Medulla oblongata (tissue), 1 donor: Measurements from ENCODE around the gene HOMER3.

Experiments
- DNase-seq: peaks from one replicate; pipeline ENCODE4 v3.0.0-alpha.2; 2015; ENCODE audit errors: extremely low spot score

The HOMER3 gene

DNA sequence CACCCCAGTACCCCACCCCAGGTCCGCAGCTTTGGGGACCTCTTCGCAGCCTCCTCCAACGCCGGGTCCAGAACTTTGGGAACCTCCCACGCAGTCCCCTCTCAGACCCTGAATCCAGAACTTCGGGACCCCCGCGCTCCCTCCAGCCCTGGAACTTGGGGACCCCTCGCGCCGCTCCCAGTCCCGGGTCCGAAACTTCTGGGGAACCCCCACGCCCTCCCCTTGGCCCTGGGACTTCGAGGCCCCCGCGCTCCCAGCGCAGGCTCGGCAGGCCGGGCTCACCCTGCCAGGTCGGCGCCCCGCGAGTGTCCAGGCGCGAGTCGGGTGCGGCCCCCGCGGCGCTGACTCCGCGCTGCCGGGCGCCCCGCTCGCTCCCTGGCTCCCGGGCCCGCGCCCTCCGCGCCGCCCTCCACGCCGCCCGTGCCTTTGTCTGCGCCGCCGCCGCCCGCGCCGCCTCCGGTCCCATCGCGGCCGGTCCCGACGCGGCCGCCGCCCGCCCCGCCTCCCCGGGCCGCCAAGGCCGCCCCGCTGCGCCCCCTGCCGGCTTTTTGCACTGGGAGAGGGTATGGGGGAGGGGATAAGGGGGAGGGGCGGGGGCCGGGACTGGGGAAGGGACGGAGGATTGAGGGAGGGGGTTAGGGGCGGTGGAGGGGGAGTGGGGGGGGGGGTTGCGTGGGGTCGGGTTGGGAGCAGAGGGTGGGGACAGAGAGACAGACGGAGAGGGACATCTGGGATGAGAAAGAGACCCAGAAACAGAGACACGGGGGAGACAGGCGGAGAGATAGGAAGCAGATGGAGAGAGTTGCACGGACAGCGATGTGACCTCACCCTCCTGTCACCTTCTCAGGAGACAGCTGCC lies at the start of gene HOMER3:
Gene HOMER3 (minus strand): TSS at position 449 of the 859 bp plus-strand sequence. CDS start 2,235 bp downstream, outside the sequence.
- peak; percentile 85 for DNase-seq

- no peak for DNase-seq
Observed at GRCh38 chr19:18990128-18990708, 49.2 kb upstream of the HOMER3 start.

GRCh38 chr19:18989316-18989715 lies 48.3 kb upstream of the HOMER3 start:
- DNase-seq = no peak

GRCh38 chr19:18987456-18987855 lies 46.4 kb upstream of the HOMER3 start:
- no peak for DNase-seq

DNA sequence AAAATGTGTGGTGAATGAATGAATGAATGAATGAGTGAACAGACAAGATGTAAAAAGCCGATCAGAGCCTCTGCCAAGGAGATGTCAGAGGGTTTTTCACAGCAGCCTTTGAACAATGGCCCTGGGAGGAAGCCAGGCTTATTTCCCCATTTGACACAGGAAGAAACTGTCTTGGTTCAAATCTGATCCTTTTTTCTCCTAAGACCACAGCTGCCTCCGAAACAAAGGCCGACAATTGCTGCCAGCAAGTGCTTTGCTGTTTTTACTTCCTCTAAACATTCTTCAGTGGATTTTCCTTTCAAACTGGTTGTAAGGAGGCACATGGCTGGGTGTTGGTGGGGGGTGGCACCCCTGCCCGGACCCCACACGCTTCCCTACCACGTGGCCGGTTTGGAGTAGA lies 44.2 kb upstream of the HOMER3 start:
- DNase-seq = peak; percentile 85

- DNase-seq = no peak
Observed at GRCh38 chr19:18984251-18984650, 43.2 kb upstream of the HOMER3 start.

DNA sequence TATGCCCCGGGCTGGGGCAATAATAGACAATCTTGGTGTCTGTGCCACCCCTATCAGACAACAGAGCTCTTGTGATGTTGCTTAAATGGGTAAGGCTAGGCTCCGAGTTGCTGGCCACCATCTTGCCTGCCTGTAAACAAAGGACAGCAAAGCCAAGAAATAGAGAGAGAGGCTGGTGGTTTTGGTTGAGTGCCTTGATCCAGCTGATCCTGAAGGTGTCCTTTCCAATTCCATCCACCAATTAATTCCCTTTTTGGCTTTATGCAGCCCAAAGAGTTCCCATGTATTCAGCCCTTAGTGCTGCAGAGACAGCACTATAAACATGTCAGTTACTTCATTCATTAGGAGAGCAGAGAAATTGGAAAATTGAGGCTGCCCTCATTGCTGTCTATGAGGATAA lies 41.7 kb upstream of the HOMER3 start:
- no peak for DNase-seq

DNA sequence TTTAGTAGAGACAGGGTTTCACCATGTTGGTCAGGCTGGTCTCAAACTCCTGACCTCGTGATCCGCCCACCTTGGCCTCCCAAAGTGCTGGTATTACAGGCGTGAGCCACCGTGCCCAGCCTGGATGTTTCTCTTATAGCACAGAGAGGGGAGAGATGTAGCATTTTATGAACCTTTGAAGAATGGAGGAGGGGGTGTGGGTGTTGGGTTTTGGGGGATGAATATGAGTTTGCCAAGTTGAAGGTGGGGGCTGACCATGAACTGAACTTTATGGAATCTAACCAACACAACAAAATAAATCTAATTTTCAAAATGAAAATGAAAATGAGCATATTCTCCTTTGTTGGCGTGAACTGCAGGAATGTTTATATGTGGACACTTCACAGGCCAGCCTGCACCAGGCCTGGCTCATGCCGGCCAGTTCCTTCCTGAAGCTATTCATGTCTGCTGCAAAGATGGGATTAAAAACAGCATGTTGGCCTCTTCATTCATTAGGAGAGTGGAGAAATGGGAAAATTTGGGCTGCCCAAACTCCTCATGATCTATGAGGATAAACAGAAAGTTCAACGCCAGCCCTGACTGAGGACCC lies 39.5 kb upstream of the HOMER3 start:
- no peak for DNase-seq

GRCh38 chr19:18978616-18979015 lies 37.6 kb upstream of the HOMER3 start:
- DNase-seq = no peak

DNA sequence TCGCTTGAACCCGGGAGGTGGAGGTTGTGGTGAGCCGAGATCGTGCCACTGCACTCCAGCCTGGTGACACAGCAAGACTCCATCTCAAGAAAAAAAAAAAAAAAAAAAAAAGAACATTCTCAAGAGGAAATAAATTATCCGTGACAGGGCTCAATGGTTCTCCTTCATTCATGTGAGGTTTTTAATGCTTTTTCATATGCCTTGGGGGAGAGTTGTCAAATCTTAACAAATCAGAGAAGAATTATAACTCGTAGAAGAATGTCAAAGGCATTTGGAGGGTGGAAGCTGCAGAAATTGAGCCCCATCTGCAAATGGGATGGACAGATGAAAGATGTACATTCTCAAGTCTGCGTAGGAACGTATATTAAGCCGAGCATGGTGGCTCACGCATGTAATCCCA lies 34.9 kb upstream of the HOMER3 start:
- no peak for DNase-seq

DNA sequence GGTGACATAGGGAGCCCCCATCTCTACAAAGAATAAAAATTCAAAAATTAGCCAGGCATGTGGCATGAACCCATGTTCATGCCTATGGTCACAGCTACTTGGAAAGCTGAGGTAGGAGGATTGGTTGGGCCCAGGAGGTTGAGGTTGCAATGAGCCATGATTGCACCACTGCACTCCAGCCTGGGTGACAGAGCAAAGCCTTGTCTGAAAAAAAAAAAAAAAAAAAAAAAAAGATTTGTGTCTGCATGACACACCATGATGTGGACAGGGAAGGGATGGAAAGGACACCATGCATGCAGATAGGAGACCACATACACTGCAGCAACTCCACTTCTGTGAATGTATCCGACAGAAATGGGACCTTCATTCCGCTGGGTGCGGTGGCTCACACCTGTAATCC lies 34.0 kb upstream of the HOMER3 start:
- no peak for DNase-seq

- no peak for DNase-seq
Observed at GRCh38 chr19:18972851-18973250, 31.8 kb upstream of the HOMER3 start.

GRCh38 chr19:18972301-18972811 lies 31.3 kb upstream of the HOMER3 start:
- DNase-seq = no peak

- no peak for DNase-seq
Observed at GRCh38 chr19:18969931-18970659, 29.1 kb upstream of the HOMER3 start.

- peak; percentile 73 for DNase-seq
Observed at GRCh38 chr19:18967358-18968146, 26.5 kb upstream of the HOMER3 start.

DNA sequence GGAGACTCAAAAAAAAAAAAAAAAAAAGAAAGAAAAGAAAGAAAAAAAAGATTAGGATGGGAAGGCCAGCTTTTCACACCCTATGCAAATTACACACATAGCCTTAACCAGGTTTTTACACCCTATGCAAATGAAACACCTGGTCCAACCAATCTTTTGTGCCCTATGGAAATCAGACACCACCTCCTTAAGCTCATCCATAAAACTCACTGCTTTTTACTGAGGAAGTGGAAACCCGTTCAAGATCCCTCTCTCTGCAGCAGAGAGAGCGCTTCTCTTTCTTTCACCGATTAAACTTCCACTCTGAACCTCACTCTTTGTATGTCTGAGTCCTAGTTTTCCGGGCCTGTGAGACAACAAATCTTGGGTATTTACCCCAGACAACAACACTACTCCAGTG lies 25.3 kb upstream of the HOMER3 start:
- peak; percentile 33 for DNase-seq

GRCh38 chr19:18964121-18964520 lies 23.1 kb upstream of the HOMER3 start:
- no peak for DNase-seq

DNA sequence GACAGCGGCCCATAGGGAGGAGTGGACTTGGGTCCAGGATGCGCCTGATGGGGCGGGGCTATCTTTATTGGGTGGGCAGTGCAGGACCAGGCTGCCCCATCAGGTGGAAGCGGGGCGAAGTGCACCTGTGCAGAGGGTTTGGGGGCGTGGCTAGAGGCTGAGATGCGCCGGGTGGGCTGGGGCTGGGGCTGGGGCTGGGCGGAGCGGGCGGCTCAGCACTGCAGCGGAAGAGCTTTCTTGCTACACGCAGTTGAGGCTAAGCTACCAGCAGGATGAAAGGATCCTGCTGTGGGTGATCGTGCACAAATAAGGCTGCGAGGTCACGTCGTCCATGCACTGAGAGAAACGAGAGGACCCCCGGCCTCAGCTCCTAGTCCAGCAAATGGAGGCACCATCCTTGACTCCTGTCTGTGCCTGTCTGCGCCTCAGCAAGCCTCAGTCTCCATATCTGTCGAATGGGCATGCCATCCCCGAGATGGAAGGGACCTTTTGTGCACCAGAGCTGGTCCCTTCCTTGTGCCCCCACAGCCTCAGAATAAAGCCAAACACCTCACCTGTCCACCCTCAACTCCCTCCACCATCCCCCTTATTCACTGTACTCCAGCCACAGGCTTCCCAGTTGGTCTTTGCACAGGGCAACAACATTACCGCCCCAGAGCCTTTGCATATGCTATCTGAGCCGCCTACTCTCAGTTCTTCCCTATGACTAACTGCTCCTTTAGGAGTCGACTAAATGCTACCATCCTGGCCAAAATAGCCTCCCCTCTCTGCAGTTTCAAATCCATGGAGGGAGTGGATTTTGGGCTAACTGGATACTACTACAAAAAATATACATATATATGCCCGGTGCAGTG lies 21.0 kb upstream of the HOMER3 start:
- no peak for DNase-seq

DNA sequence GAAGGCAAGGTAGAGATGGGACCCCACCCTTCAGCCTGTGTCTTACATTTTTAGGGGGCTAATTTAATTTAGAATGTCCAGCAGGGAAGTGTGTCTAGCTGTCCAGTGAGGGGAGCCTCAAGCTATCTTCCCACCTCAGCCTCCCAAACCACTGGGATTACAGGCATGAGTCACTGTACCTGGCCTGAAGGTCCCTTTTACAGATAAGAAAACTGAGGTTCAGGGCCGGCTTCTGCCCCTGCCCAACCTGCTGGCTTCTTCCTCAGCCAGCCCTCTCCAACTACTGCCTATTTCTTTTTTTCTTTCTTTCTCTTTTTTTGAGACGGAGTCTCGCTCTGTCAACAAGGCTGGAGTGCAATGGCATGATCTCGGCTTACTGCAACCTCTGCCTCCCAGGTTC lies 19.4 kb upstream of the HOMER3 start:
- no peak for DNase-seq

DNA sequence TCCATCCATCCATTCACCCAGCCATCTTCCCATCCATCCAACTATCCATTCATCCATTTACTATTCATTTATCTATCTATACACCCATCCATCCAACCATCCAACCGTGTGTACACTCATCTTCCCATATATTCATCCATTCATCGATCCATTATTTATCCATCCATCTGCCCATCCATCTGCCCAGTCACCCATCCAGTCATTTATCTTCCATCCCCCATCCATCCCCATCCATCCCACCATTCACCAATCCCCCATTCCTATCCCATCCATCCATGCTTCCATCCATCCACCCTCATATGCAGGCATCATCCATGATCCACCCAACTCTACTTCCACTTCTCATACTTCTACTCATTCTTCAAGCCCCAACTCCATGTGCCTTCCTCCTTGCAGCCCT lies 14.0 kb upstream of the HOMER3 start:
- no peak for DNase-seq
